Effector memory CD8-positive, alpha-beta T cell (primary cell): ENCODE results near the gene GLRA2.

ENCODE experiments used
- ATAC-seq: fragments of 150-1000 bp; cut with Tn5 transposase; replicated peaks from 2 replicates; pipeline ENCODE4 v1.10.0; 2021; ENCODE audit warnings: mild to moderate bottlenecking, moderate library complexity
- DNase-seq, 3 experiments: peaks; one replicate each; pipeline ENCODE4 v3.0.0; 2021
- H3K27ac Mint-ChIP-seq, 2 donors: one replicate each; pipeline ENCODE4 v1.8.0; 2022; ENCODE audit warnings: mild to moderate bottlenecking in 2 of 2, mixed read lengths in 2 of 2, moderate library complexity in 2 of 2
- H3K27me3 Mint-ChIP-seq, 2 donors: one replicate each; pipeline ENCODE4 v1.8.0; 2022; ENCODE audit warnings: mixed read lengths in 2 of 2
- H3K36me3 Mint-ChIP-seq: one replicate; pipeline ENCODE4 v1.8.0; 2022; ENCODE audit warnings: mild to moderate bottlenecking, moderate library complexity, mixed read lengths; ENCODE audit not compliant: insufficient read depth
- H3K4me1 Mint-ChIP-seq, 2 donors: one replicate each; pipeline ENCODE4 v1.8.0; 2022; ENCODE audit warnings: low read depth in 2 of 2, mixed read lengths in 2 of 2
- H3K4me3 Mint-ChIP-seq, 2 donors: one replicate each; pipeline ENCODE4 v1.8.0; 2022; ENCODE audit warnings: mild to moderate bottlenecking in 2 of 2, mixed read lengths in 2 of 2, moderate library complexity in 2 of 2
- H3K9me3 Mint-ChIP-seq, 2 donors: one replicate each; pipeline ENCODE4 v1.8.0; 2022; ENCODE audit warnings: mixed read lengths in 2 of 2
- total RNA-seq, 9 experiments: gene quantifications; one replicate each; lab custom pipeline; 2026; lab: John Stamatoyannopoulos, UW

The GLRA2 gene
- total RNA-seq: 0 reads per million in 9 experiments

GRCh38 chrX:14529290-14529989 lies at the start of gene GLRA2:
Gene GLRA2 (plus strand): TSS chrX:14529536. CDS start chrX:14530058, 522 bp downstream.
- DNase-seq (no peak), ATAC-seq (no peak)
- Mint-ChIP-seq H3K27ac (peak within 1 kb of the TSS in 1 of 2 donors; percentile 68), H3K36me3 (no peaks in the 10 kb centered on the region), H3K4me3 (peak within 1 kb of the TSS in 1 of 2 donors; percentile 43), H3K9me3 (no peaks in the 10 kb centered on the region), H3K4me1 (peaks cover 0 to 2% of the 10 kb centered on the region in 2 donors), H3K27me3 (peaks cover 4 to 9% of the 10 kb centered on the region in 2 donors)

DNA sequence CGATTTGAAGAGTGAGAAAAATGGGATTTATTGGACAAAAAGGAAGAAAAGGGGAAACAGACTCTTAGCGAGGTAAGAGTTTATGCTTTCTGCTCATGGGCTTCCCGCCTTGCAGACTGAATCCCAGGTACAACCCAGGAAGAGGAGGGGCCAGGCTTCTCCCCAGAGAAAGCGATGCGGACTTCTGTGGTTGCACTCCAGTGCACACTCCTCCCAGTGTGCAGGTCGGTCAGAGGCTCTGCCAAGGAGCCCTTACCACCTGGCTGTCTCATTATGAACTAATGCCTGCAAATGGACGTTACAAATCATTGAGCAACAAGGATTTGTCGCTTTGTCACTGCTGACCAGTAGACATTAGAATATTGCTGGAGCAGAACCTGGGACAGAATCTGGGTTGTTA lies 39.9 kb upstream of the GLRA2 start:
- Mint-ChIP-seq H3K4me1 (no peaks in the 10 kb centered on the region), H3K27ac (no peak overlapping the region), H3K4me3 (no peak overlapping the region), H3K36me3 (no peaks in the 10 kb centered on the region), H3K27me3 (no peaks in the 10 kb centered on the region), H3K9me3 (no peaks in the 10 kb centered on the region)
- DNase-seq: no peak
- ATAC-seq: no peak

DNA sequence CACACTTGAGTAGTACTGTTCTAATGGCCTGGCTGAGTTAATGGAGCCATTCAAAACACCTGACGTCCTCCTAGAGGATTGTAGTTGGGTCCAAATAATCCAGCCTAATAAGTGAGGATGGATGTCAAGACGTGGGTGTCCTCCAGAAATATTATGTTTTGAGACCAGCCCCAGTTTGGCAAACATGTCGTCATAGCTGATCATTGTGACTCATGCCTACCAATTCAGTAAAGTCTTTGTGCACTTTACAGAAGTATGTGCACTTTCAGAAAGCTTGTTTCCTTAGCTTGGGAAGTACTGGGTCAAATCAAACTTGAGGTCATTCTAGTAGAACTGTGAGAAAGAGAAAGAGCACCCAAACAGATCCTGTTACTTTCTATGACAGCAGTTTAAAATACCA lies 37.6 kb upstream of the GLRA2 start:
- H3K27me3 Mint-ChIP-seq: no peaks in the 10 kb centered on the region
- H3K4me3 Mint-ChIP-seq: no peak overlapping the region
- H3K4me1 Mint-ChIP-seq: no peaks in the 10 kb centered on the region
- no peaks in the 10 kb centered on the region for H3K36me3 Mint-ChIP-seq
- no peaks in the 10 kb centered on the region for H3K9me3 Mint-ChIP-seq
- DNase-seq (no peak), ATAC-seq (no peak)
- no peak overlapping the region for H3K27ac Mint-ChIP-seq

- Mint-ChIP-seq H3K4me3 (peak overlapping the region; percentile 54 to 60), H3K36me3 (no peaks in the 10 kb centered on the region), H3K27ac (peak overlapping the region; percentile 86 to 91), H3K9me3 (no peaks in the 10 kb centered on the region), H3K27me3 (no peaks in the 10 kb centered on the region), H3K4me1 (peaks cover 4 to 13% of the 10 kb centered on the region in 2 donors)
- no peak for DNase-seq
- ATAC-seq: no peak
Observed at GRCh38 chrX:14496674-14497073, 32.7 kb upstream of the GLRA2 start.

DNA sequence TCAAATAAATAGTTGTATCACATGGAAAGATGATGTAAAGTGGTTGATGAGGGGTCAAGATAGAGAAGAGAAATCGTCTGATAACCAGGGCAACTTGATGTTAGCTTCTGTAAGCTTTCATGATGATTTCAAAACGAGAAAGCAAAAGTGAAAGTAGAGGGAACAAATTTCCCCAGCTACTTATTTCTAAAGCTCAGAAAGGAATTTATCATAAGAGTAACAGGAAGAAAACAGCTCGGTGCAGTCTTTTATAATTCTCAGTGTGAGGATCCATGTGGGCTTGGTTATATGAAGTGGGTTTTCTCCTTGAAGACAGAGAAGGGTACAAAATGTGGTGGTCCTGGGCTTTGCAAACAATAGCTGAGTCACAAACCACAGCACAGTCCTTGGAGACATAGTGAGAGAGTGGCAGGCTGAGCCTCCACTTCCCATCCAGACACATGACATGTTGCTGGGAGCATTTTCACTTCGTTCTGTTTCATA lies 32.1 kb upstream of the GLRA2 start:
- DNase-seq (peak in 1 of 3 experiments; percentile 0), ATAC-seq (peak; percentile 40)
- Mint-ChIP-seq H3K27me3 (no peaks in the 10 kb centered on the region), H3K9me3 (no peaks in the 10 kb centered on the region), H3K4me3 (peak overlapping the region; percentile 54 to 60), H3K4me1 (peaks cover 4 to 13% of the 10 kb centered on the region in 2 donors), H3K36me3 (no peaks in the 10 kb centered on the region), H3K27ac (peak overlapping the region; percentile 86 to 91)

DNA sequence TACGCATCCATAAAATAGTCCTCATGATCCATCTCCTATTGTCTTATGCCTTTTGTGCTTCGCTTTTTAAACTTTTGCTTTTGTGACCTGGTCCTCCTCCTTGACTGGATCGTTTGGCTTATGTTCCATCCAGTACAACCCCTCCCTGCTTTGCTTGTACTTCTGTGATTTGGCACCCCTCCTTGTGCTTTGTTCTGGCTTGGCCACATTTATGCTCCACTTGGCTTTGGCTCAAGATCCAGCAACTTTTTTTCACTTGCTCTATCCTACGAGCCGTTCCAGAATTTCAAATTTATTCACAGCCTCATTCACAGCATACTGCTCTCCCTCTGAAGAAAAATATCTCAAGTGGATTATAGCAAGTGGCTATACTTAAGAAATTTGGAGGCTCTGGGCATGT lies 28.0 kb upstream of the GLRA2 start:
- Mint-ChIP-seq H3K9me3 (no peaks in the 10 kb centered on the region), H3K27me3 (no peaks in the 10 kb centered on the region), H3K4me1 (peaks cover 4 to 13% of the 10 kb centered on the region in 2 donors), H3K4me3 (no peak overlapping the region), H3K36me3 (no peaks in the 10 kb centered on the region), H3K27ac (no peak overlapping the region)
- DNase-seq: no peak
- no peak for ATAC-seq

- Mint-ChIP-seq H3K27me3 (peaks cover 10 to 11% of the 10 kb centered on the region in 2 donors), H3K36me3 (no peaks in the 10 kb centered on the region), H3K9me3 (no peaks in the 10 kb centered on the region), H3K27ac (no peak overlapping the region), H3K4me1 (no peaks in the 10 kb centered on the region), H3K4me3 (no peak overlapping the region)
- DNase-seq (no peak), ATAC-seq (no peak)
Observed at GRCh38 chrX:14504960-14505538, 24.3 kb upstream of the GLRA2 start.

DNA sequence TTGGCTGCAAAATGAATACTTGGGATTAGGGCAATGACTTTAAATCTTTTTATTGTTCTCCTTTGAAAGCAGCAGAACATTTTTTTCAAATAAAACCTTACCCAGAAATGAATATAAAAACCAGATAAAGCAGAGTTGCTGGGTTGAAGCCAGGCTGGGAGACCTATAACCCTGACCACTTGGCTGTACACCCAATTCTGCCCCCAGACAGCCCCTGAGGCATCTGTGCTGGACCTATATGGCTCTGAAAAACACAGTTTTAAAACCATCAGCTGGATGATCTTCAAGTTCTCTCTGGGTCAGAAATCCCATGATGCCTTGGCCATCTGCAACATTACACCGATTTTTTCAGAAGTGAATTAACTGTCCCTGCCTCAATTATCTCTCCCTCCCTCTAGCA lies 23.7 kb upstream of the GLRA2 start:
- Mint-ChIP-seq H3K4me3 (no peak overlapping the region), H3K27me3 (peaks cover 13 to 14% of the 10 kb centered on the region in 2 donors), H3K27ac (no peak overlapping the region), H3K4me1 (no peaks in the 10 kb centered on the region), H3K9me3 (no peaks in the 10 kb centered on the region), H3K36me3 (no peaks in the 10 kb centered on the region)
- DNase-seq (no peak), ATAC-seq (no peak)

- no peak overlapping the region for H3K27ac Mint-ChIP-seq
- DNase-seq (no peak), ATAC-seq (no peak)
- no peaks in the 10 kb centered on the region for H3K36me3 Mint-ChIP-seq
- no peaks in the 10 kb centered on the region for H3K4me1 Mint-ChIP-seq
- no peaks in the 10 kb centered on the region for H3K9me3 Mint-ChIP-seq
- H3K27me3 Mint-ChIP-seq: peaks cover 13 to 14% of the 10 kb centered on the region in 2 donors
- no peak overlapping the region for H3K4me3 Mint-ChIP-seq
Observed at GRCh38 chrX:14506866-14507265, 22.5 kb upstream of the GLRA2 start.

DNA sequence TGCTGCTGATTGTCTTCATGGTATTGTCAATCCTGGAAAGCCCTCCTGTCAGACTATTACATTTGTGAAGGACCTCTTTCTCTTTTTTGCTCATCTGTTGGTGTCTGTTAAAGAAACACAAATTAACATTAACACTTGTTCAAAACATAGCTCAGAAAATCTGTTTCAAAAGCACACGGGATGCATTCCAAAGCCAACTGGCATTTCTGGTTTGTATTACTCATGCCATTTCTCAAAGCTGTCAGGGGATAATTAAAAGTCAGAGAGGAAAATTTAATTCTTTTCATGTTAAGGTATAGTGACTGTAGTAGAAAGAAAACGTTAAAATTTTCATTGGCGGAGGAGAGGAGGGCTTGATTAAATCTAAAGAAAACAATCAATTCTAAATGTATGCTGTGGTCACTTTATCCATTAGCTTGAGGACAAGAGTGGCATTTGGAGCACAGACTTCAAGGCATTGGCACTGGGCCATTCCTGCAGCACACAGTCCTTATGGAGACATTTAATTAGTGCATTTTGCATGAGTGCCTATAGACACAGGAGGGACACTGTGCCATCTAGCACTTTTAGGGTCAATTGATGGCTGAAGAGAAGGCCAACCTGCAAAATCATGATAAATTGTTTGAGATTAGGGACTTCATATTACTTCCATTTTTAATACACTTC lies 21.2 kb upstream of the GLRA2 start:
- H3K9me3 Mint-ChIP-seq: no peaks in the 10 kb centered on the region
- DNase-seq (no peak), ATAC-seq (no peak)
- no peaks in the 10 kb centered on the region for H3K36me3 Mint-ChIP-seq
- no peaks in the 10 kb centered on the region for H3K4me1 Mint-ChIP-seq
- no peak overlapping the region for H3K27ac Mint-ChIP-seq
- peaks cover 13 to 14% of the 10 kb centered on the region in 2 donors for H3K27me3 Mint-ChIP-seq
- no peak overlapping the region for H3K4me3 Mint-ChIP-seq

- H3K27ac Mint-ChIP-seq: no peak overlapping the region
- H3K36me3 Mint-ChIP-seq: no peaks in the 10 kb centered on the region
- peaks cover 13 to 14% of the 10 kb centered on the region in 2 donors for H3K27me3 Mint-ChIP-seq
Observed at GRCh38 chrX:14509325-14510057, 19.8 kb upstream of the GLRA2 start.

DNA sequence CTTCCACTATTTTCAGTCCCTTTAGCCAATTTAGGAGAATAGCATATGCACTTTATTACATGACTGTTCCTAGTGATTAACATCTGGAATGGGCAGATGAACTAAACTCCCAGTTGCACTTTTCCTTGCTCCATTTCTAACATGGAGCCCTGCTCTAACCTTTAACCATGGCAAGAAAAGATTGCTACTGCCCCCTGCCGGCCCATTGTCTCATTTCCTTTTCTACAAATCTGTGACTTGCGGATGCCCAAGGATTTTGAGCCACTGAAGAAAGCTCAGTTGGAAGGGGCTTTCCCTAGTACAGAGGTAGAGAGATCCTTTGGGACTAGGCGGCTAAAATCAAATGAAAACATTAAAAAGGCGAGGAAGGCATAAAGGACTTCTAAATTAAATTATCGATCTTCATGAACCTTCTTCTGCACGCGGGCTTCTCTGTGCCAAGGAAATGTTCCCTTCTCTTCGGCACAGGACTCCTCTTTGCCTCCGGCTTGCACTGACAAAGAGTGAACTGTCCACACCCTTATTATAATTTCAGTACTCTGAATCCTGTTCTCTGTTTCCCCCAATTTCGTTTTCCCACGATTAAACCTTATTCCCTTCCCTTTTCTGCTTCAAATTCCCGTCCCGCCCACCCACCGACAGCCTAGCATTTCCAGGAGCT lies 577 bp upstream of the GLRA2 start:
- Mint-ChIP-seq H3K4me1 (peaks cover 0 to 2% of the 10 kb centered on the region in 2 donors), H3K27ac (peak overlapping the region in 1 of 2 donors; percentile 68), H3K4me3 (no peak overlapping the region), H3K9me3 (no peaks in the 10 kb centered on the region), H3K36me3 (no peaks in the 10 kb centered on the region), H3K27me3 (peaks cover 0 to 9% of the 10 kb centered on the region in 2 donors)
- ATAC-seq (no peak), DNase-seq (peak; percentile 10 to 26 (median 21))

More at GRCh38 chrX:14509325-14510057, 19.8 kb upstream of the GLRA2 start:
- Mint-ChIP-seq H3K4me3 (no peak overlapping the region), H3K4me1 (no peaks in the 10 kb centered on the region), H3K9me3 (no peaks in the 10 kb centered on the region)
- ATAC-seq (no peak), DNase-seq (no peak)

- DNase-seq: no peak
- Mint-ChIP-seq H3K9me3 (no peaks in the 10 kb centered on the region), H3K4me1 (peaks cover 0 to 2% of the 10 kb centered on the region in 2 donors), H3K27ac (no peak overlapping the region), H3K36me3 (no peaks in the 10 kb centered on the region), H3K27me3 (peaks cover 8 to 9% of the 10 kb centered on the region in 2 donors), H3K4me3 (no peak overlapping the region)
- no peak for ATAC-seq
Observed at GRCh38 chrX:14533867-14534266, 4.5 kb downstream of the GLRA2 start.
